Neural crest cell (in vitro differentiated cells): ENCODE results near the gene FLT3. TPM values are rescaled to one million over a fixed set of nuclear protein-coding genes. Genes with fewer than 3 reads are reported as not detected.

Source experiments
- DNase-seq: peaks from one replicate; pipeline ENCODE4 v3.0.0; 2021; ENCODE audit warnings: low read depth, mixed read lengths, low spot score
- H3K27ac Mint-ChIP-seq: one replicate; pipeline ENCODE4 v1.8.0; 2021; ENCODE audit warnings: mild to moderate bottlenecking, mixed read lengths; ENCODE audit not compliant: unreplicated experiment
- H3K27me3 Mint-ChIP-seq: 2 replicates; pipeline ENCODE4 v1.8.0; 2021; ENCODE audit warnings: low read depth, mild to moderate bottlenecking, mixed read lengths
- H3K36me3 Mint-ChIP-seq: 2 replicates; pipeline ENCODE4 v1.8.0; 2021; ENCODE audit warnings: low read depth, mild to moderate bottlenecking, mixed read lengths
- H3K4me1 Mint-ChIP-seq: 2 replicates; pipeline ENCODE4 v1.8.0; 2021; ENCODE audit warnings: mixed read lengths
- H3K4me3 Mint-ChIP-seq: one replicate; pipeline ENCODE4 v1.8.0; 2021; ENCODE audit warnings: mild to moderate bottlenecking, mixed read lengths
- H3K9me3 Mint-ChIP-seq: 2 replicates; pipeline ENCODE4 v1.8.0; 2021; ENCODE audit warnings: mixed read lengths
- CTCF ChIP-seq: fragments of 200-600 bp; sonication (generic); conservative IDR thresholded peaks from 2 replicates; pipeline ENCODE4 v1.5.0; 2021; ENCODE audit warnings: antibody characterized with exemption, mild to moderate bottlenecking
- total RNA-seq: library from RNA; stranded (reverse); gene quantifications from 2 replicates; pipeline ENCODE4 v1.2.1, GENCODE V29; 2021

FLT3 gene
- total RNA-seq, 1 donor from 2014 or later: not detected

GRCh38 chr13:27977476-27978300 is 122.7 kb downstream of the FLT3 start:
- Mint-ChIP-seq H3K9me3 (no peaks in the 10 kb centered on the region), H3K27ac (no peak overlapping the region), H3K4me1 (peaks cover 4% of the 10 kb centered on the region), H3K36me3 (no peaks in the 10 kb centered on the region), H3K27me3 (peaks cover 97% of the 10 kb centered on the region), H3K4me3 (no peak overlapping the region)
- TF ChIP-seq CTCF: no peak
- no peak for DNase-seq

GRCh38 chr13:27976362-27977091 is 123.8 kb downstream of the FLT3 start:
- Mint-ChIP-seq H3K4me3 (no peak overlapping the region), H3K27me3 (peaks cover 97% of the 10 kb centered on the region), H3K27ac (no peak overlapping the region), H3K9me3 (no peaks in the 10 kb centered on the region), H3K36me3 (no peaks in the 10 kb centered on the region), H3K4me1 (peaks cover 4% of the 10 kb centered on the region)
- TF ChIP-seq CTCF: no peak
- no peak for DNase-seq

- H3K27ac Mint-ChIP-seq: no peak overlapping the region
- H3K27me3 Mint-ChIP-seq: peaks cover 97% of the 10 kb centered on the region
- H3K9me3 Mint-ChIP-seq: no peaks in the 10 kb centered on the region
- no peak overlapping the region for H3K4me3 Mint-ChIP-seq
- no peak for TF ChIP-seq CTCF
- H3K4me1 Mint-ChIP-seq: peaks cover 10% of the 10 kb centered on the region
- no peak for DNase-seq
- H3K36me3 Mint-ChIP-seq: no peaks in the 10 kb centered on the region
Observed at GRCh38 chr13:27975564-27976361, 124.6 kb downstream of the FLT3 start.

GRCh38 chr13:27973961-27974662 is 126.3 kb downstream of the FLT3 start:
- no peak for TF ChIP-seq CTCF
- no peak for DNase-seq
- peaks cover 16% of the 10 kb centered on the region for H3K4me1 Mint-ChIP-seq
- H3K9me3 Mint-ChIP-seq: no peaks in the 10 kb centered on the region
- no peak overlapping the region for H3K27ac Mint-ChIP-seq
- H3K27me3 Mint-ChIP-seq: peaks cover 97% of the 10 kb centered on the region
- H3K4me3 Mint-ChIP-seq: no peak overlapping the region
- H3K36me3 Mint-ChIP-seq: no peaks in the 10 kb centered on the region

DNA sequence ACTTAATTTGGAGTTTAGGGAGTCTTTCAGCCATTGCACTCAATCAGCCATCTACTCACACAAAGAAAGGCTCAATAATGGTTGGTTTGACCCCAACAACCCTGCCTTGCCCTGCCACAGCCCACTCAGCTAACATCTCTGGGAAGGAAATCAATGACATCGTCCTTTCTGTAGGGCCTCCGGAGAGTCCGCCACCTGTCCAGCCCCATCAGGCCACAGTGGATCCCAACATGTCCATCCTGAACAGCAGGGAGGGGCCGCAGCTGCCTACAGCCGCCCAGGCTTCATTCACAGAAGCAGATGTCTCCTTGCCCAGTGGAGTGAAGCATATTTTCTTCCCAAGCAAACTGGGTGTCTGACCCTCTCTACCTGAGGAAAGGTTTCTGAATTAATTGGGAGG is 127.1 kb downstream of the FLT3 start:
- Mint-ChIP-seq H3K4me3 (peak overlapping the region; percentile 15), H3K27me3 (peaks cover 98% of the 10 kb centered on the region), H3K9me3 (no peaks in the 10 kb centered on the region), H3K4me1 (peaks cover 18% of the 10 kb centered on the region), H3K27ac (no peak overlapping the region), H3K36me3 (no peaks in the 10 kb centered on the region)
- no peak for DNase-seq
- TF ChIP-seq CTCF: no peak
